GM19452 (cell line): ENCODE measurements around the gene GTF2F1.
A peak's percentile ranks its signal among the peaks of the same experiment; 100 is the strongest.
"Not testable (repeated sequence)": the region's sequence is repeated elsewhere in the genome, so short reads cannot be mapped to it uniquely, and the experiment has no call there.

Experiments
- ATAC-seq: cut with Tn5 transposase; IDR thresholded peaks from one replicate; pipeline ENCODE4 v1.9.1; 2021; ENCODE audit not compliant: unreplicated experiment

The GTF2F1 gene

DNA sequence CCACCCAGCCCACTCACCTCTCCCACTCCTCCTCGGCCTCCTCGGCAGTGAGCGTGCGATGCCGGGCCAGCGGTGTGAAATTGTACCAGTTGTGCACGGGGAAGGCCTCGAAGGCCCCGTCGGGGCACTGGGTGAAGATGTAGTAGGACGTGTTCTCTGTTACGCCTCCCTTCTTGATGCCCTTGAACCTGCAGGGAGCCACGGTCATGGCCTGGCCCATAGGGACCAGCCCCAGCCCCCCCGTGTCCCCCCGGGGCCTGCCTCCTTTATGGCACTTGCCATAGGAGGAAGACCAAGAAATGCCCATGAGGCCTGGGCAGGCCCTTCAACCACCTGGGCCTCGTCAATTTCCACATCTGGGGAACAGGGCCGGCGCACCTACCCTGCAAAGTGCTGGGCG is 5.6 kb downstream of the GTF2F1 start:
- ATAC-seq = no peak

DNA sequence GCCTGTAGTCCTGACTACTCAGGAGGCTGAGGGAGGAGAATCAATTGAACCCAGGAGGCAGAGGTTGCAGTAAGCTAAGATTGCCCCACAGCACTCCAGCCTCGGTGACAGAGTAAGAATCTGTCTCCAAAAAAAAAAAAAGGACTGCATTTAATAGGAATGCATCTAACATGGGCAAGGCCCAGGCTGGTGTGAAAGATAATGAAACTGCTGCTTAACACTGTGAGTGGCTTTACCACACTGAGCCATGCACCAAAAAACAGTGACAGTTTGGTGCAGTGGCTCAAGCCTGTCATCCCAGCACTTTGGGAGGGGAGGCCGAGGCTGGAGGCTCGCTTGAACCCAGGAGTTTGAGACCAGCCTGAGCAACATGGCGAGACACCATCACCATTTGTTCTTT is 8.6 kb downstream of the GTF2F1 start:
- no peak for ATAC-seq

DNA sequence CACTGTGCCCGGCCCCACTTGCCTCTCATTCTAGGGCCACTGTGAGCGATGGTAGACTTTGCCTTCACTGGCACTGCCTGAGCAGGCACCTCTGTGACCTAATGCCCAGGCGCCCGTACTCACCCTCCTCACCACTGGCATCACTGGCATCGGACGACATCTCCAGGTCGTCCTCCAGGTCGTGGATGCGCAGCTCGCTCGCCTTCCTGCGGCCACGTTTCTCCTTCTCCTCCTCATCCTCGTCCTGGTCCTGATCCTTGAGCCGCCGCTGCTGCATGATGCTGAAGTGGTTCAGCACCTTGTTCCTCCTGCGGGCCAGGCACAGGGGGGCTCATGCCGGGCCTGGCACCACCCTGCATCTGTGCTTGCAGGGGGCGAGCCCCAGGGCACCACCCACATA is 9.8 kb downstream of the GTF2F1 start:
- no peak for ATAC-seq

DNA sequence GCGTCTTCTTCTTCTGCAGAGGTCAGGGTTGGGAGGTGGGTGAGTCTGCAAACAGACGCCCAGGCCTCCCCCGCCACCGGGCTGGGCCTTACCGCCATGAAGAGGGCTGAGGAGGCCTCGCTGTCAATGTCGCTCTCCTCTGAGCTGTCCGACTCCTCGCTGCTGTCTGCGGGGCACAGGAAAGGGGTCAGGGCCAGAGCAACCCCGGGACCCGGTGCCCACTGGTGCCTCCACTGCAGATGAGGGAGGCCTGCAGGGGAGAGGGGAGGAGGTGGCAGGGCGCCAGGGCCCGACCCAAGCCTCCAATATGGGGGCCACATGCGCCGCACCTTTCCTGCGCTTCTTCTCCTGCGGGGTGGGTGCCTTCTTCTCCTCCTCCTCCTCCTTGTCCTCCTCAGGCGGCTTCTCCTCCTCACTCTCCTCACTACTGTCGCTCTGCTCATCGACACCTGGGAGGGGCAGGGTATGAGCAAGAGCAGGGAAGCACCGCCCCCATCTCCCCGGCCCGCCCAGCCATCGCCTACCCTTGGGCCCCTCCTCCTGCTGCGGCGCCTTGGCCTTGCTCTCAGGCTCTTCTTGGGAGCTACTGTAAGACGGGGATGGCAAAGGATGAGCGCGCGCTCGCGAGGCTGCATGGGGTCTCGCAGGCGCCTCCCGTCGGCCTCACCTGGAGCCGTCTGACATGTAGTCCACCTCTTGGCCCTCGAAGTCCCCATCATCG is 11.8 kb downstream of the GTF2F1 start:
- no peak for ATAC-seq

DNA sequence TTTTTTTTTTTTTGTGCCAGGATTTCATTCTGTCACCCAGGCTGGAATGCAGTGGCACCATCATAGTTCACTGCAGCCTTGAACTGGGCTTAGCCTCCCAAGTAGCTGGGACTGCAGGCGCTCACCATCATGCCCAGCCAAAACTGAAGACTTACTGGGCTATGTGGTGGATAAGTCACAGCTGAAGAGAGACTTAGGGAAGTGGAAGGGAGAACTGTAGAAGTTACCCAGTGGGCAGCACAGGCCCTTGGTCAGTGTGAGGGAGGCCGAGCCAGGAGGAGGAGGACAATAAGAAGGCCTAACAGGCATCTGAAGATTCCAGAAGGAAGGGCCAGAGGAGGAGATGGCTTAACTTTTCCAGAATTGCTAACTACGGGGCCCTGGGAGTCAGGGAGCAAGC is 13.2 kb downstream of the GTF2F1 start:
- ATAC-seq = no peak

DNA sequence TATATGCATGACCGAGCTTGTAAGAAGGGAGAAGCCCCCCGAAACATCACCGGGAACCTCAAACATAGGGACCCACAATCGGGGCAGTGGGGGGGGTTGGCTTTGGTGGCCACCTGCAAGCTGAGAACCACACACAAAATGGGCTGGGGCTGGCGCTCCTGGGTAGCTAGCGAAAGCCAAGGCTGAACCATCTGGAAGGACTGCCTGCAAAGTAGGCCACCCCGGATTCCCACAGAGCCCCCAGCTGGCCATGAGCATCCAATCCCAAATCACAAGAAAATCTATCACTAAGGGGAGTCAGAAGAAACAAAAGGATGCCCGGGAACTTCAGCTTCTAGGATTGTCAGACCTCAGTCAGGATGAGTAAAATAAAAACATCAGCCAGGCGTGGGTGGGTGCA is 14.5 kb downstream of the GTF2F1 start:
- no peak for ATAC-seq

DNA sequence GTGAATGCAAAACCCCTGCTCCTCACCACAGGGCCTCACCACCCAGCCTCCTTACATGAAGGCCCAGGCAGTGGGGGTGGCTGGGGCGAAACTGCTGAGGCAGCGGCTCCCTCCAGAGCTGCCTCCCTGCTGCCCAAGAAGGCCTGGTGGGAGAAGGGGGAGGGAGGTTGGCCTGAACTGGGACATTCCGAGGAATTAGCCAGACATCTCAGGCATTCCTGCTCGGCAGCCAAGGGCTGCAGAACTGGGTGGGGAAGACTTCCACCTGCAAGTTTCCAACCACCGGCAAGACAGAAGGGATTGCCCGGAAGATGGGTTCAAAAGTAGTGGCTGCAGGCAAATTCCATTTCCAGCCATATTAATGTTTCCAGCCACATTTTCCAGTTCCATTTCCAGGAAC is 14.9 kb downstream of the GTF2F1 start:
- no peak for ATAC-seq

DNA sequence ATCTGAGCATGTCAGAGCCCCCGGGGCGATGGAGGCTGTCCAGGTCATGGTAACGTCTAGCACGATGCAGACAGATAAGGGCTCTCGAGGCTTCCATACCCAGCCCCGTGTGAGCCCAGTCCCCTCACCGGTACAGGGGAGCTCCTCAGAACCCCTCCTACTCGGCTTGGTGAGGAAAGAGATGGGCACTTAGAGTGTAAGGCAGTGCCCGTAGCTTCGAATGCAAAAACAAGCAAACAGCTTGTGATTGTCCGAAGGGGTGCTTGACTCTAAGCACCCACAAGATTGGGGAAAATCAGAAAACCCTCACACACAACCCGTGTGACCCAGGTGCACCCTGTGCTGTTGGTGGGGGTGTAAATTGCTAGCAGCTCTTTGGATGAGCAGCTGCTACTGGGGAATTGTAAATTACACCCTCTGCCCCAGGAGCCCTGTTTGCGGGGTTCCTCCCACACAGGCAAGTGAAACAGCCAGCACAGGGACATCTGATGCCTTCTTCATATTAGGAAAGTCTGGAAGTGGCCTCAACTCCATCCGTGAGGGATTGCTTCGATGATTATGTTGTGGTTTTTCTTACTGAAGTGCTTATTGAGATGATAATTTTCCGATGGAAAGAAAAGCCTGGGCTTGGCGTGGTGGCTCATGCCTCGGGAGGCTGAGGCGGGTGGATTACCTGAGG is 16.3 kb downstream of the GTF2F1 start:
- no peak for ATAC-seq

DNA sequence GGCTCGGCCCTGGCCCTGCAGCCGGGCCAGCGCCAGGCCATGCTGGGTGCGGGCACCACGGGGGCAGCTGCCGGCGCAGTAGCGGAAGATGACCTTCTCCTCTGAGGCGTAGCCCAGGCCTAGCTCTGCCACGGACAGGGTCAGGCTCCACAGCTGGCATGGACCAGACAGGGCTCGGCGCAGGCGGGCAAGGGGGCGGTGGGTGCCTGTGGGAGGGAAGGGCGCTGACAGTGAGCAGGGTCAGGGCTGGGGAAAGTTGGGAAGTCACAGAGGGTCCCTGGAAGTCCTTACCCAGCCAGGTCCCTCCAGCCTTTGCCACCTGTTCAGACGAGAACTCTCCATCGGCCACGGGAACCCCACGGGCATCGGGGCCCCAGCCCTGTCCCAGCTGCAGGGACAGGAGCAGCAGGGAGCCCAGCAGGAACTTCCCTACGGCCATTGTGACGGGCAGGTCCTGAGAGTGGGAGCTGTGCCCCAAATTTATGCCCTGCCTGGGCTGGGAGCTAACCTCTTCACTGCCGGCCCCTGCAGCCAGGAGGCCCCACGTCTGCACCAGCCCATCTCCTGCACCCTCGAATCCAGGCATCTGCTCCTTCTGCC is 17.5 kb downstream of the GTF2F1 start, which contains the start of gene PSPN:
TSS of gene PSPN (minus strand) at position 523 of the 600 bp plus-strand sequence. CDS start at position 439, 84 bp downstream.
- no peak for ATAC-seq

DNA sequence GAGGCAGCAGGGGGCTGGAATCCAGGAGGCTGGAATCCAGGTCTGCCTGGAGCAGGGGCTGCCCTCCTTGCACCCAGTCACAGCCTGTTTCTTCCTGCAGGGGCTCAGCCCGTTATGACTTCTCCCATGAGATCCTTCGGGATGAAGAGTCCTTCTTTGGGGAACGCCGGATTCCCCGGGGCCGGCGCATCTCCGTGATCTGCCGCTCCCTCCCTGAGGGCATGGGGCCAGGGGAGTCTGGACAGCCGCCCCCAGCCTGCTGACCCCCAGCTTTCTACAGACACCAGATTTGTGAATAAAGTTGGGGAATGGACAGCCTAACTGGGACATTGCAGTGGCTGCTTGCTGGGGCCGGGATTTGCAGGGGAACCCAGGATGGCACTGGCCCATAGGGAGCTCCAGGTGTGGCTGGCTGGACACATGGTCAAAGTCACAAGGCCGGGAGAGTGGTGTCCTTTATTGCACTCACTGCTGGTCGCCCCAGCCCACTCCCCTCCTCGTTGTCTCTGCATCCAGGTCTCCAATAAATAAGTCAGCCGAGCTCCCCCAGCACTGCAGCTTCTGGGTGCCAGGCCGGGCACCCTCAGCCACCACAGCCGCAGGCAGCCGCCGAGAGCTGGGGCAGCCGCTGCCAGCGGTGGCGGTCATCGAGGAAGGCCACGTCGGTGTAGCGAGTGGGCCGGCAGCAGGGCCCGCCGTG is 18.1 kb downstream of the GTF2F1 start:
- ATAC-seq = no peak

DNA sequence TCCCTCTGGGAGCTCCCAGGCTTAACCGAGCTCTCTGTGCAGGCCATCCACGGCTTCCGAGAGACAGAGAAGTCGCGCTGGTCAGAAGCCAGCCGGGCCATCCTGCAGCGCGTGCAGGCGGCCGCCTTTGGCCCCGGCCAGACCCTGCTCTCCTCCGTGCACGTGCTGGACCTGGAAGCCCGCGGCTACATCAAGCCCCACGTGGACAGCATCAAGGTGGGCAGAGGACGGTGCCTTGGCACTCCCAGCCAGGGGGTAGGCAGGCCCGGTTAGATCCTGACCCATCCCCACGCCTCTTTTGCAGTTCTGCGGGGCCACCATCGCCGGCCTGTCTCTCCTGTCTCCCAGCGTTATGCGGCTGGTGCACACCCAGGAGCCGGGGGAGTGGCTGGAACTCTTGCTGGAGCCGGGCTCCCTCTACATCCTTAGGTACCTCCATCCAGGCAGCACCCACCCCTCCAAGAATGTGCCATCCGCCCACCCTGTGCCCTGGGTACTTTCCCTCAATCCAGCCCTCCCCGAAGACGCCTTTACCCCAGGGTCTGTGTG is 18.7 kb downstream of the GTF2F1 start:
- ATAC-seq = no peak

DNA sequence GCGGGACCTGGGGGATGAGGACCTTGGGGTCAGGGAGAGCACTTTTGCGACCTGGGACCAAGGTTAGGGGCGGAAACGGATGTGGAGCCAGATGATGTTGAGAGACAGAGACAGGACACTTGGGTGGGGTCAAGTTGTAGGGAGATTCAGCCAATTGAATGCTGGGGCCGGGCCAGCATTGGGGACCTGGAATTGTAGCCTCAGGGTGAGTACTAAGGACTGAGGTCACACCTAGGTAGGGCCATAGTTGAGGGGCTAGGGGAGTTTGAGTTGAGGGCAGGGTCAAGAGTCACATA is 19.2 kb downstream of the GTF2F1 start:
- no peak for ATAC-seq

DNA sequence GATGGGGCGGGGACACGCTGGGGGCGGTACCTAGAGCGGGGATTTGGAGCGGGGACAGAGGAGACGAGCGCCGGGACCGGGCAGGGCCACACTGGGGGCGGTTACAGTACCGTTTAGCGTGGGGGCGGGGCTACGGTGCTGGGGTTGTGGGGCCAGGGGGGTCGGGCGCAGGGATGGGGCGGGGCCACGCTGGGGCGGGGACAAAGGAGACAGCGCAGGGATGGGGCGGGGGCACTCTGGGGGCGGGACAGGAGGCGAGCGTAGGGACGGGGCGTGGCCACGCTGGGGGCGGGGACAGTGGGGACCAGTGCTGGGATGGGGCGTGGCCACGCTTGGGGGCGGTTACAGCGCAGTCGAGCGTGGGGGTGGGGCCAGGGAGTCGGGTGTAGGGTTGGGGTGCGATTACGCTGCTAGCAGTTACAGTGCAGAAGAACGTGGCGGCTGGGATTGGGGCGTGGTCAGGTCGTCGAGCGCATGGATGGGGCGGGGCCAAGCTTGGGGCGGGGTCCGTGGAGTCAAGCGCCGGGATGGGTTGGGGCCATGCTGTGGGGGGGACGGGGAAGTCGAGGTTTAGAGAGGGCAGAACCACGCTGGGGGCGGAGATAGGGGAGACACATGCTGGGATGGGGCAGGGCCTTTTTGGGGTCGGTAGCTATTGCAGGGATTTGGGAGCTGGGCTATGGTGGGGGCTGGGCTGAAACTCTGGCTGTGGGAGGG is 19.7 kb downstream of the GTF2F1 start:
- ATAC-seq = peak; percentile 55

DNA sequence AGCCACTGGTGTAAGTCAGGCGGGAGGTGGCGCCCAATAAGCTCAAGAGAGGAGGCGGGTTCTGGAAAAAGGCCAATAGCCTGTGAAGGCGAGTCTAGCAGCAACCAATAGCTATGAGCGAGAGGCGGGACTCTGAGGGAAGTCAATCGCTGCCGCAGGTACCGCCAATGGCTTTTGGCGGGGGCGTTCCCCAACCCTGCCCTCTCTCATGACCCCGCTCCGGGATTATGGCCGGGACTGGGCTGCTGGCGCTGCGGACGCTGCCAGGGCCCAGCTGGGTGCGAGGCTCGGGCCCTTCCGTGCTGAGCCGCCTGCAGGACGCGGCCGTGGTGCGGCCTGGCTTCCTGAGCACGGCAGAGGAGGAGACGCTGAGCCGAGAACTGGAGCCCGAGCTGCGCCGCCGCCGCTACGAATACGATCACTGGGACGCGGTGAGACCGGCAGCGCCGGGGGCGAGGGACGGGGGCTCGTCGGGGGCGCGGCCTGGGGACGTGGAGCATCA is 20.3 kb downstream of the GTF2F1 start, which contains the start of gene ALKBH7:
TSS of gene ALKBH7 (plus strand) at position 201 of the 502 bp plus-strand sequence. CDS start at position 228, 27 bp downstream.
- ATAC-seq = peak; percentile 77

DNA sequence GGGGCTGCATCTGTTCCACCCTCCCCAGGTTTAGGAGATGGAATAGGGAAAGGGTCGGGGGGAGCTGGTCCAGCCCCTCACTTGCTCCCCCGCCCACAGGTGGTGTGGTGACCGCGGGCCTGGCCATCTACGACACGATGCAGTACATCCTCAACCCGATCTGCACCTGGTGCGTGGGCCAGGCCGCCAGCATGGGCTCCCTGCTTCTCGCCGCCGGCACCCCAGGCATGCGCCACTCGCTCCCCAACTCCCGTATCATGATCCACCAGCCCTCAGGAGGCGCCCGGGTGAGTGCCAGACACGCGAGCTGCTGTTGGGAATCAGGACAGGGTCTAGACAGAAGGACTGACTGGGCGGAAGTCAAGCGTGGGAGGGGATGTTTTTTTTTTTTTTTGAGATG is 28.6 kb downstream of the GTF2F1 start:
- ATAC-seq = no peak

DNA sequence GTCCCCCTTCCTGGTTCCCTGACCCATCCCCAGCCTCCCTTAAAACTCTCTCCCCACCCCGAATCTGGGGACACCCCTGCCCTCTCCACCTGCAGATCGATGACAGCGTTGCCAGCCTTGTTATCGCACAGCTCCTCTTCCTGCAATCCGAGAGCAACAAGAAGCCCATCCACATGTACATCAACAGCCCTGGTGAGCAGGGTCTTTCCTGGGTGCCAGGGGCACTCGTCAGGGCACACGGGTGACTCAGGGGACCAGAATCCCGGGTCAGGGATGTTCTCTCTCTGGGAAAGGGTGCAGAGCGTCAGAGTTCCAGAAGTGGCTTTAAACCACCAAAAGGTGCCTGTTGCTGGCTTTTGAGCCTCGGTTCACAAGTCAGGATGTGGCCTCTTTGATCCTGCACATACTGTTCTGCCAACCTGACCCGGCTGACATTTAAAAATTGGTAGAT is 30.6 kb downstream of the GTF2F1 start:
- no peak for ATAC-seq

DNA sequence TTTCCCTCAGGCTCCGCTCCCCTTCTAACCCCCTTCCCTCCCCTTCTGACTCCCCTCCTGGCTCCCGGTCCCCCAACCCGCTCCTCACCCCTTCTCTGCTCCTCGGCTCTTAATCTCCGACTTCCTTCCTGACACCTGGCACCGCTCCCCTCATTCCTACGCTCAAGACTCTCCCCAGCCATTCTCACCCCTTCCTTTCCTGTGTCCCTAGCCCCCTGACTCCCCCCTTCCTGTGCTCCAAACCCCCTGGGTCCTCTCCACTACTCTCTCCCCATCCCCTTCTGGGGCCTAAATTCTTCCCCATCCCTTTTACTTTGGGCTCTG is 31.0 kb downstream of the GTF2F1 start:
- ATAC-seq = no peak

DNA sequence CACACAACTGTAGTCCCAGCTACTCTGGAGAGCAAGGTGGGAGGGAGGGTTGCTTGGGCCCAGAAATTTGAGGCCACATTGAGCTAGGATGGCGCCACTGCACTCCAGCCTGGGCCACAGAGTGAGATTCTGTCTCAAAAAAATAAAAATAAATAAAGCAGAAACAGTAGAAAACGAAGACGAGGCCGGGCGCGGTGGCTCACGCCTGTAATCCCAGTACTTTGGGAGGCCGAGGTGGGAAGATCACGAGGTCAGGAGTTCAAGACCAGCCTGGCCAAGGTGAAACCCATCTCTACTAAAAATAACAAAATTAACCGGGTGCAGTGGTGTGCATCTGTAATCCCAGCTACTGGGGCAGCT is 32.1 kb downstream of the GTF2F1 start:
- ATAC-seq = not testable (repeated sequence)

DNA sequence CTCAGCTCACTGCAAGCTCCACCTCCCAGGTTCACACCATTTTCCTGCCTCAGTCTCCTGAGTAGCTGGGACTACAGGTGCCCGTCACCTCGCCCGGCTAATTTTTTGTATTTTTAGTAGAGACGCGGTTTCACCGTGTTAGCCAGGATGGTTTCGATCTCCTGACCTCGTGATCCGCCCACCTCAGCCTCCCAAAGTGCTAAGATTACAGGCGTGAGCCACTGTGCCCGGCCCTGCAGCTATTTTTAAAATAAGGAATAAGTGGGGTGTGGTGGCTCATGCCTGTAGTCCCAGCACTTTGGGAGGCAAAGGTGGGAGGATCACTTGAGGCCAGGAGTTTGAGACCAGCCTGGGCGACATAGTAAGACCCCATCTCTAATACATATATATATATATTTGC is 32.5 kb downstream of the GTF2F1 start:
- ATAC-seq = not testable (repeated sequence)

DNA sequence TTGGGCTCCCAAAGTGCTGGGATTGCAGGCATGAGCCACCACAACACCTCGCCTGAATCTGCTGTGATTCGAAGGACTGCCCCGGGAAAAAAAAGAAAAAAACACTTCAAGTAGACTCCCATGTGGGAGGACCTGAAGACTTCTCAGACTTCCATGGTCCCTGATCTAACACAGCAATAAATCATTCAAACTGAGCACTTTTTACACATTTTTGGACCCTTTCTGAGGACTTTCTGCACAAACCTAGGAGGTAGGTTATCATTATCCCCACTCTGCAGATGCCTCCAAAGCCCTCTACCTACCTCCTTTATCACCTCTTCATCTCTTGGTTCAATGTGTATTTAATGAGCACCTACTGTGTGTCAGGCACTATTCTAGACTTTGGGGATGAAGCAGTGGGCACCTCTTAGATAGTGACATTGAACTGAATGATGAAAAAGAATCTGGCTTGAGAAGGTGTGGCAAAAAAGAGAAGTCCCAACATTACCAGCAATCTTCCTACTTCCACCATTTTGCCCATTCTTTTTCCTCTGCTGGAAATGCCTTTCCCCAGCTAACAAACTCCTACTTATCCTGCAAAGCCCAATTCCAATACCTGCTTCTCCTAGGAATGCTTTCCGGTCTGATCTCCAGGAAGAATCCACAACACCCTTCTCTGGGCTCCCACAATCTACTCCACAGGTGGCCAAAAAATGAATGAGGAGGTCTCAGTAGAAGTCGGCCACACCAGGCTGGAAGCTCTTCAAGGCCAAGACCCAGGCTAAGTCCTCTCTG is 33.2 kb downstream of the GTF2F1 start:
- ATAC-seq = no peak
